ENCODE measurements around the gene PLXNA4. TPM values are rescaled to one million over a fixed set of nuclear protein-coding genes. Genes with fewer than 3 reads are reported as not detected.

Gene PLXNA4
- total and polyA plus RNA-seq, 5 donors: 5.7 to 19.3 (median 16.0) TPM

- Histone ChIP-seq H3K4me3 (ENCODE audit: low read length) (no peak overlapping the region), H3K27ac (ENCODE audit: low read length) (no peak overlapping the region), H3K9me3 (ENCODE audit: control insufficient read depth, low read length) (no peaks in the 10 kb centered on the region), H3K27me3 (ENCODE audit: control insufficient read depth, insufficient read depth) (no peaks in the 10 kb centered on the region), H3K4me1 (ENCODE audit: control insufficient read depth, insufficient read depth, low read length) (no peaks in the 10 kb centered on the region)
- ATAC-seq: no peak
- intact Hi-C loops (cut with DNase I): no loop called here
- DNase-seq: no peak
- 72% methylated on average over 6 of the region's 6 CpGs for WGBS
These were observed 453.4 kb downstream of the PLXNA4 start for GRCh38 chr7:132122901-132123300.

- WGBS: 73% methylated on average over 6 of the region's 6 CpGs
- no peak for ATAC-seq
- intact Hi-C loops (cut with DNase I): no loop called here
- Histone ChIP-seq H3K4me3 (ENCODE audit: low read length) (no peak overlapping the region), H3K27me3 (ENCODE audit: control insufficient read depth, insufficient read depth) (no peaks in the 10 kb centered on the region), H3K4me1 (ENCODE audit: control insufficient read depth, insufficient read depth, low read length) (no peaks in the 10 kb centered on the region), H3K9me3 (ENCODE audit: control insufficient read depth, low read length) (no peaks in the 10 kb centered on the region), H3K27ac (ENCODE audit: low read length) (no peak overlapping the region)
- DNase-seq: no peak
These were observed 454.3 kb downstream of the PLXNA4 start for GRCh38 chr7:132121987-132122386.

GRCh38 chr7:132118641-132119040, 457.6 kb downstream of the PLXNA4 start:
- no peak overlapping the region for H3K4me3 ChIP-seq (ENCODE audit: low read length)
- no peaks in the 10 kb centered on the region for H3K9me3 ChIP-seq (ENCODE audit: control insufficient read depth, low read length)
- ATAC-seq (no peak), DNase-seq (no peak)
- intact Hi-C loops (cut with DNase I): no loop called here
- no peaks in the 10 kb centered on the region for H3K27me3 ChIP-seq (ENCODE audit: control insufficient read depth, insufficient read depth)
- no peak overlapping the region for H3K27ac ChIP-seq (ENCODE audit: low read length)
- WGBS: 89% methylated on average over 1 of the region's 1 CpG
- H3K4me1 ChIP-seq (ENCODE audit: control insufficient read depth, insufficient read depth, low read length): no peaks in the 10 kb centered on the region

GRCh38 chr7:132117636-132118035, 458.6 kb downstream of the PLXNA4 start:
- Histone ChIP-seq H3K4me3 (ENCODE audit: low read length) (no peak overlapping the region), H3K4me1 (ENCODE audit: control insufficient read depth, insufficient read depth, low read length) (no peaks in the 10 kb centered on the region), H3K27ac (ENCODE audit: low read length) (no peak overlapping the region), H3K9me3 (ENCODE audit: control insufficient read depth, low read length) (no peaks in the 10 kb centered on the region), H3K27me3 (ENCODE audit: control insufficient read depth, insufficient read depth) (no peaks in the 10 kb centered on the region)
- ATAC-seq: no peak
- DNase-seq: no peak
- WGBS: 70% methylated on average over 6 of the region's 6 CpGs
- intact Hi-C loops (cut with DNase I): no loop called here

- peak in 1 of 2 donors; percentile 39 for ATAC-seq
- Histone ChIP-seq H3K4me3 (ENCODE audit: low read length) (no peak overlapping the region), H3K9me3 (ENCODE audit: control insufficient read depth, low read length) (no peaks in the 10 kb centered on the region), H3K27ac (ENCODE audit: low read length) (no peak overlapping the region), H3K4me1 (ENCODE audit: control insufficient read depth, insufficient read depth, low read length) (no peaks in the 10 kb centered on the region), H3K27me3 (ENCODE audit: control insufficient read depth, insufficient read depth) (no peaks in the 10 kb centered on the region)
- 57% methylated on average over 3 of the region's 3 CpGs for WGBS
- intact Hi-C loops (cut with DNase I): no loop called here
- DNase-seq: no peak
These were observed 459.1 kb downstream of the PLXNA4 start for GRCh38 chr7:132117181-132117580.

GRCh38 chr7:132116369-132116768, 459.9 kb downstream of the PLXNA4 start:
- Histone ChIP-seq H3K27ac (ENCODE audit: low read length) (no peak overlapping the region), H3K4me3 (ENCODE audit: low read length) (no peak overlapping the region), H3K4me1 (ENCODE audit: control insufficient read depth, insufficient read depth, low read length) (no peaks in the 10 kb centered on the region), H3K27me3 (ENCODE audit: control insufficient read depth, insufficient read depth) (no peaks in the 10 kb centered on the region), H3K9me3 (ENCODE audit: control insufficient read depth, low read length) (no peaks in the 10 kb centered on the region)
- intact Hi-C loops (cut with DNase I): no loop called here
- DNase-seq (no peak), ATAC-seq (no peak)
- WGBS: 47% methylated on average over 3 of the region's 3 CpGs

DNA sequence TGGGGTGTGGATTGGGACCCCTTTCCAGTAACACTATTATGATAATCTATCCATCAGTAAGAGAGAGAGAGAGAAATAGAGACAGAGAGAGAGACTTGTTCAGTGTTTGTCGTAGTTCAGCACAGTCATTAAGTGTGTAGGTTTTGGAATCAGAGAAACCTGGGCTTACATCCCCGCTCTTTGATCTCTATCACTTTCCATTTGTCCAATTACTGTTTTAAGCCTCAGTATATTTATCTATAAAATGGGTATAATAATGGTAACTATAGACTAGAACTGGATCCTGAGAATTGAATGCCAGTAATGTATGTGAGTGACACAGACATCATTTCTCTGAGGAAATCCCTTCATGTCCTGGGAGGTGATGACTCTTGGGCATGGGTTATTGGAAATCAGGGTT, 460.5 kb downstream of the PLXNA4 start:
- H3K4me3 ChIP-seq (ENCODE audit: low read length): no peak overlapping the region
- intact Hi-C loops (cut with DNase I): no loop called here
- H3K27me3 ChIP-seq (ENCODE audit: control insufficient read depth, insufficient read depth): no peaks in the 10 kb centered on the region
- H3K27ac ChIP-seq (ENCODE audit: low read length): no peak overlapping the region
- ATAC-seq: no peak
- DNase-seq: no peak
- 94% methylated on average over 2 of the region's 2 CpGs for WGBS
- no peaks in the 10 kb centered on the region for H3K9me3 ChIP-seq (ENCODE audit: control insufficient read depth, low read length)
- no peaks in the 10 kb centered on the region for H3K4me1 ChIP-seq (ENCODE audit: control insufficient read depth, insufficient read depth, low read length)

DNA sequence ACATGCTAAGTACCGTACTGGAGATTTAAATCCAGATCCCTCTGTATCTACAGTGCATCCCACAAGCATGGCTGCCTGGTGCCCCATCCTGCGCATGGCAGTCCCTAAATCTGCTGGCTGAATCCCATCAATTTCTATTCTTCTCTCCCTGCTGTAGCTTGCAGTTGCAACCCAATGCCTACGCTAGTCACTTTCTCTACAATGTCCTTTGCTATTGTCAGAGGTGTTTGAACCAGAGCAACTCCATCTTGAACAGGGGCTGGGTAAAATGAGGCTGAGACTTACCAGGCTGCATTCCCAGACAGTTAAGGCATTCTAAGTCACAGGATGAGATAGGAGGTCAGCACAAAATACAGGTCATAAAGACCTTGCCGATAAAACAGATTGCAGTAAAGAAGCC, 461.2 kb downstream of the PLXNA4 start:
- Histone ChIP-seq H3K27me3 (ENCODE audit: control insufficient read depth, insufficient read depth) (no peaks in the 10 kb centered on the region), H3K9me3 (ENCODE audit: control insufficient read depth, low read length) (no peaks in the 10 kb centered on the region), H3K4me3 (ENCODE audit: low read length) (no peak overlapping the region), H3K27ac (ENCODE audit: low read length) (no peak overlapping the region), H3K4me1 (ENCODE audit: control insufficient read depth, insufficient read depth, low read length) (no peaks in the 10 kb centered on the region)
- no peak for DNase-seq
- 87% methylated on average over 4 of the region's 4 CpGs for WGBS
- intact Hi-C loops (cut with DNase I): no loop called here
- no peak for ATAC-seq

- intact Hi-C loops (cut with DNase I): no loop called here
- ATAC-seq (no peak), DNase-seq (no peak)
- 91% methylated on average over 9 of the region's 9 CpGs for WGBS
- H3K27ac ChIP-seq (ENCODE audit: low read length): no peak overlapping the region
- H3K9me3 ChIP-seq (ENCODE audit: control insufficient read depth, low read length): no peaks in the 10 kb centered on the region
- H3K27me3 ChIP-seq (ENCODE audit: control insufficient read depth, insufficient read depth): no peaks in the 10 kb centered on the region
- no peak overlapping the region for H3K4me3 ChIP-seq (ENCODE audit: low read length)
- H3K4me1 ChIP-seq (ENCODE audit: control insufficient read depth, insufficient read depth, low read length): no peaks in the 10 kb centered on the region
These were observed 461.9 kb downstream of the PLXNA4 start for GRCh38 chr7:132114411-132114810.

DNA sequence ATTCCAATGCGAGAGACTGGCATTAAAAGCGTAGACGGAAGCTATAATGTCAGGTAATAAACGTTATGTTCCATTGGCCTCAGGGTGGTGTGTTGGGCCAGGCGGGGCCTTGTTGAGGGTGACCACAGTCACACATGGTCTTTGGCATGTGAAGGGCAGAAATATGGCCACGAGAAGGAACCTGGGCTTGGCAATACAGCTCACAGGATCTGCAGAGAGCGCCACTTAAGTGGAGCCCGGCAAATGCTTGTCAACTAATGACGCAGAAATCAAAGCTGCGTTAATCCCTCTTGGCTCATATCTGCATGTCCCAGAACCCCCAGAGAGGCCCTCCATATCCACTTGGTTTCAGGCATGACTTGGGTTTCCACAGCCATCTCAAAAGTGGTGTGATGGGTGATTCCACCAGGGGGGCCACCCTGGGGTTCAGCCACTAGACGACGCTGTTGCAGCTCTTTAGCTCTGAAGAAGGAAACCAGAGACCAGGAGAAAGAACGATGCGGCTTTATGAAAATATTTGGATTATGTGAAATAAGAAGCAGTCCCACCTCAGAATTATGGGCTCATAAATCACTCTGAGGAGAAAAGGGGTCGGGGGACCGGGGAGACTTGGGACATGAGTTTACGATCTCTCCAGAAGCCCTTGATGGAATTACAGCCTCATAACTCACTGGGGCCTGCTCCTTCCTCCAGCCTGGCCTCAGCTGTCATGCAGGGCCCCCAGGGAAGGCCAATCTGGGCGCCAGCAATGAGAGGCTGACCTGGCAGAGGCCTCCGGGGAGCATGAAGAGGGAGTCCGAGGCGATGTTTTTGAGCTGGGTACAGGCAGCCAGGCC, 462.5 kb downstream of the PLXNA4 start:
- Histone ChIP-seq H3K4me1 (ENCODE audit: control insufficient read depth, insufficient read depth, low read length) (no peaks in the 10 kb centered on the region), H3K9me3 (ENCODE audit: control insufficient read depth, low read length) (no peaks in the 10 kb centered on the region), H3K4me3 (ENCODE audit: low read length) (no peak overlapping the region), H3K27ac (ENCODE audit: low read length) (no peak overlapping the region), H3K27me3 (ENCODE audit: control insufficient read depth, insufficient read depth) (no peaks in the 10 kb centered on the region)
- DNase-seq: no peak
- intact Hi-C loops (cut with DNase I): no loop called here
- no peak for ATAC-seq
- WGBS: 90% methylated on average over 21 of the region's 21 CpGs

- H3K4me3 ChIP-seq (ENCODE audit: low read length): no peak overlapping the region
- intact Hi-C loops (cut with DNase I): no loop called here
These were observed 463.6 kb downstream of the PLXNA4 start for GRCh38 chr7:132112657-132113056.

GRCh38 chr7:132112106-132112505, 464.2 kb downstream of the PLXNA4 start:
- H3K9me3 ChIP-seq (ENCODE audit: control insufficient read depth, low read length): no peaks in the 10 kb centered on the region
- ATAC-seq (no peak), DNase-seq (no peak)
- no peak overlapping the region for H3K4me3 ChIP-seq (ENCODE audit: low read length)
- H3K27ac ChIP-seq (ENCODE audit: low read length): no peak overlapping the region
- intact Hi-C loops (cut with DNase I): no loop called here
- no peaks in the 10 kb centered on the region for H3K27me3 ChIP-seq (ENCODE audit: control insufficient read depth, insufficient read depth)
- WGBS: 86% methylated on average over 2 of the region's 2 CpGs
- no peaks in the 10 kb centered on the region for H3K4me1 ChIP-seq (ENCODE audit: control insufficient read depth, insufficient read depth, low read length)

More at GRCh38 chr7:132112657-132113056, 463.6 kb downstream of the PLXNA4 start:
- H3K27ac ChIP-seq (ENCODE audit: low read length): no peak overlapping the region
- H3K9me3 ChIP-seq (ENCODE audit: control insufficient read depth, low read length): no peaks in the 10 kb centered on the region
- no peaks in the 10 kb centered on the region for H3K27me3 ChIP-seq (ENCODE audit: control insufficient read depth, insufficient read depth)
- WGBS: 58% methylated on average over 4 of the region's 4 CpGs
- DNase-seq (no peak), ATAC-seq (no peak)
- no peaks in the 10 kb centered on the region for H3K4me1 ChIP-seq (ENCODE audit: control insufficient read depth, insufficient read depth, low read length)
